Right lung (tissue), 5 donors: ENCODE measurements around the gene PRR11. TPM values are rescaled to one million over a fixed set of nuclear protein-coding genes. Genes with fewer than 3 reads are reported as not detected.
"Not testable (repeated sequence)": the region's sequence is repeated elsewhere in the genome, so short reads cannot be mapped to it uniquely, and the experiment has no call there.

Experiments used
- DNase-seq, 2 donors: peaks; one replicate each; pipeline ENCODE4 v3.0.0-alpha.2; 2013
- polyA plus RNA-seq, 5 donors: library from polyadenylated mRNA; unstranded; fragments of 120-200 nt; gene quantifications; one replicate each; pipeline versions ENCODE4 v1.2.1 to v1.2.3, GENCODE V29; 2013; ENCODE audit warnings: inconsistent platforms in 1 of 5, low replicate concordance in 1 of 5; ENCODE audit not compliant: insufficient read length in 5 of 5, insufficient read depth in 1 of 5

Gene PRR11
- polyA plus RNA-seq, 5 donors: 14.1 to 41.6 (median 22.8) TPM

- no peak for DNase-seq
Observed at GRCh38 chr17:59219370-59219769, 63.8 kb downstream of the PRR11 start.

DNA sequence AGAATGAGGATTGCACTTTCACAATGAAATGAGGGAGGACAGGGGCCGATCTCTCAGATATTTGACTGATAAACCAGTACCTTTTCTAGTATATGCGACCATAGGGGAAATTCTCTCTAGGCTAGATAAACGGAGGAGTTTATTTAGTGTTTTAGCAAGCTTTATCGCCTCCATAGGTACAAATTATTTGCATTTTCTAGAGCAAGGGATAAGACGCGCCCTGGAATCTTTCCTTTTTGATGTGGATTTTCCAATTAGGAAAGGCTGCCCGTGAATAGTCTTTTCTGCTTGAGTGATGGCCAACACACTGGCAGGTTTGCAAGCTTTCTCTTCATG, 64.4 kb downstream of the PRR11 start:
- no peak for DNase-seq

DNA sequence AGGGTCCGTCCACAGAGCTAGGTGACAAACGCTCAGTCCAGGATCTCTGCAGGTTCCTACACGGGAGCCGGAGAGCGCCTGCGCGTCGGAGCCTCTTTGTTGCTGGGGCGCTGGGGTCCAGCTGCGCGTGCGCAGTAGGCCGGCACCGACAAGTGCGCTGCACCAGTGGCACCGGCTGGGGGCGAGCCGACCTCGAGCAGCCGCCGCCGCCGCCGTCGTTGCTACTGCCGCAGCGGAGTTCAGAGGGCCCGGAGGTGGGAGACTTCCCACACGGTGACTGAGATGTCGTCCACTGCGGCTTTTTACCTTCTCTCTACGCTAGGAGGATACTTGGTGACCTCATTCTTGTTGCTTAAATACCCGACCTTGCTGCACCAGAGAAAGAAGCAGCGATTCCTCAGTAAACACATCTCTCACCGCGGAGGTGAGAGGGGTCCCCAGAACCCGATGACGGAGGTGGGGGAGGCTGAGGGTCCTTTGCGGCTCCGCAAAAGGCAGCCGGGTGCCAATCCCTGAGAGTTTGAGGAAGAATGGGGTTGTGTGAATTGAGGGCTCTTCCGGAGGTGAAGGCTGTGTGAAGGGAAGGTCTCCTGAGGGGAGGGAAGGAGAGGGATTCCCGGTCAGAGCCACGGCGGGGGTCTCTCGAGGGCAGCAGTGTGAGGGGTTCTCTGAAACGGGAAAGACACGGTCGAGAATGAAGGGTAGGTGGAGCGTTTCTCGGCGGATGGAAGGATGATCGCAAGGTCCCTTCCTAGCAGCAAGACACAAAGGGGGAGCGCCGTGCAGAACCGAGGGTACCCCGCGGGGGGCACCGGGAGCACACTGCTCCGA, 65.0 kb downstream of the PRR11 start, which contains the start of gene GDPD1:
TSS of gene GDPD1 (plus strand) at position 184 of the 831 bp plus-strand sequence. CDS start at position 283, 99 bp downstream.
- DNase-seq: peak; percentile 89 to 91

GRCh38 chr17:59221159-59221847, 65.8 kb downstream of the PRR11 start:
- peak; percentile 7 to 16 for DNase-seq

DNA sequence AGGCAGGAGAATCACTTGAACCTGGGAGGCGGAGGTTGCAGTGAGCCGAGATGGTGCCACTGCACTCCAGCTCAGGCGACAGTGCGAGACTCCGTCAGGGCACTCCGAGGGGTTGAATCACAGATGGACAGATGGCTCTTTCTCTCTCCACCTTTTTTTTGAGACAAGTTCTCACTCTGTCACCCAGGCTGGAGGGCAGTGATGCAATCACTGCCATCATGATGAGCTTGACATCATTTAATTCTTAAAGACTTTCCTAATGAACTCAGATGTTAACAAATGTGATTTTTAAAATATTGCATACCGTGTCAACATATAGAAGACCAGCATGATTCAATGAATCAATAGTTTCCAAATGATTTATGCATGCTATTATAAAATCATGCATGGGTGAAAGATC, 68.3 kb downstream of the PRR11 start:
- DNase-seq: no peak

- DNase-seq: not testable (repeated sequence)
Observed at GRCh38 chr17:59228588-59228987, 73.0 kb downstream of the PRR11 start.

DNA sequence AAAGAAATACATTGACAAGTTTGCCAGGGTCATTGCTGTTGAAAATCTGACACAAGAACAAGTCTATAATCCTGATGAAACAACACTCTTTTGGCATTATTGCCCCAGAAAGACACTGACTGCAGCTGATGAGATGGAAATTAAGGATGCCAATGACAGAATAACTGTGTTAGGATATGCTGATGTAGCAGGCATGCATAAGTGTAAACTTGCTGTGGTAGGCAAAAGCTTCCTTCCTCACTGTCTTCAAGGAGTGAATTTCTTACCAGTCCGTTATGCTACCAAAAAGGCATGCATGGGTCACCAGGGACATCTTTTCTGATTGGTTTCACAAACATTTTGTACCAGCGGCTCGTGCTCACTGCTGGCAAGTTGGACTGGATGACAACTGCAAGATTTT, 75.2 kb downstream of the PRR11 start:
- no peak for DNase-seq

- DNase-seq: no peak
Observed at GRCh38 chr17:59234631-59235030, 79.1 kb downstream of the PRR11 start.

GRCh38 chr17:59238906-59239305, 83.4 kb downstream of the PRR11 start:
- no peak for DNase-seq

- no peak for DNase-seq
Observed at GRCh38 chr17:59244081-59244480, 88.5 kb downstream of the PRR11 start.

Other genes starting within 250 kb of the PRR11 start
- 10 to 100 TPM; 17.3 to 22.2 (median 19.8) TPM for gene TRIM37, start 48.9 kb upstream of the PRR11 start, polyA plus RNA-seq
- 10 to 100 TPM; 45.3 to 87.4 (median 62.2) TPM for gene SKA2, start 560 bp upstream of the PRR11 start, polyA plus RNA-seq
- gene SMG8, start 54.3 kb downstream of the PRR11 start, polyA plus RNA-seq: 10 to 100 TPM; 17.0 to 23.5 (median 21.6) TPM
- 10 to 100 TPM in 4 of 5 donors, 1 to 10 TPM in 1; 8.4 to 10.7 (median 10.0) TPM for gene GDPD1, start 64.8 kb downstream of the PRR11 start, polyA plus RNA-seq
- 10 to 100 TPM; 15.3 to 19.8 (median 18.6) TPM for gene YPEL2, start 175.9 kb downstream of the PRR11 start, polyA plus RNA-seq